Smooth muscle cell (in vitro differentiated cells): ENCODE results near the gene TAS1R3. TPM values are rescaled to one million over a fixed set of nuclear protein-coding genes. Genes with fewer than 3 reads are reported as not detected.

Experiments used
- DNase-seq: peaks from one replicate; lab custom pipeline; 2025; ENCODE audit not compliant: unreplicated experiment; lab: John Stamatoyannopoulos, UW
- H2AFZ ChIP-seq: fragments of 200-600 bp; sonication (generic); 2 replicates; pipeline ENCODE4 v1.6.0; 2016; ENCODE audit warnings: antibody characterized with exemption, low read depth, mild to moderate bottlenecking
- H3F3A ChIP-seq: fragments of 200-600 bp; sonication (generic); 2 replicates; pipeline ENCODE4 v1.6.0; 2017; ENCODE audit warnings: antibody characterized with exemption, low read depth
- H3K27ac ChIP-seq: fragments of 200-600 bp; sonication (generic); 2 replicates; pipeline ENCODE4 v1.5.1; 2016; ENCODE audit warnings: low read depth, mild to moderate bottlenecking
- H3K27me3 ChIP-seq: fragments of 200-600 bp; sonication (generic); 2 replicates; pipeline ENCODE4 v1.6.1; 2016; ENCODE audit warnings: low read depth, mild to moderate bottlenecking
- H3K36me3 ChIP-seq: fragments of 200-600 bp; sonication (generic); 2 replicates; pipeline ENCODE4 v1.5.1; 2016; ENCODE audit warnings: low read depth
- H3K4me1 ChIP-seq: fragments of 200-600 bp; sonication (generic); 2 replicates; pipeline ENCODE4 v1.5.1; 2016; ENCODE audit warnings: low read depth
- H3K4me2 ChIP-seq: fragments of 200-600 bp; sonication (generic); 2 replicates; pipeline ENCODE4 v1.6.0; 2016; ENCODE audit warnings: mild to moderate bottlenecking
- H3K4me3 ChIP-seq: fragments of 200-600 bp; sonication (generic); 2 replicates; pipeline ENCODE4 v1.5.1; 2016; ENCODE audit warnings: mild to moderate bottlenecking
- H3K79me2 ChIP-seq: fragments of 200-600 bp; sonication (generic); 2 replicates; pipeline ENCODE4 v1.6.0; 2016; ENCODE audit warnings: low read depth, mild to moderate bottlenecking
- H3K9ac ChIP-seq: fragments of 200-600 bp; sonication (generic); 2 replicates; pipeline ENCODE4 v1.6.0; 2016; ENCODE audit warnings: low read depth
- H3K9me3 ChIP-seq: fragments of 200-600 bp; sonication (generic); replicated peaks from 2 replicates; pipeline ENCODE4 v1.5.1; 2016; ENCODE audit warnings: low read depth
- H4K20me1 ChIP-seq: fragments of 200-600 bp; sonication (generic); 2 replicates; pipeline ENCODE4 v1.6.0; 2016; ENCODE audit warnings: low read depth
- CTCF ChIP-seq: fragments of 200-600 bp; sonication (generic); IDR thresholded peaks from 2 replicates; pipeline ENCODE4 v1.5.1; 2017; ENCODE audit warnings: borderline replicate concordance, mild to moderate bottlenecking, antibody characterized with exemption; ENCODE audit not compliant: insufficient read depth, poor library complexity, severe bottlenecking
- WGBS: methylation state at CpG from one replicate; pipeline ENCODE4 v1.1.7; 2016; ENCODE audit warnings: low lambda C conversion rate; 5-methylcytosine and 5-hydroxymethylcytosine counted together
- polyA plus RNA-seq: library from polyadenylated mRNA; unstranded; fragments of >200 nt; fragmentation: Nextera tagmentation; extraction: Ambion mirVana; gene quantifications from 2 replicates; pipeline ENCODE4 v1.2.1, GENCODE V29; 2016
- total RNA-seq: library from RNA; depleted of rRNA; stranded (reverse); fragments of >200 nt; gene quantifications from 2 replicates; pipeline ENCODE4 v1.2.3, GENCODE V29; 2014

The TAS1R3 gene
- total and polyA plus RNA-seq, 2 experiments from 2014 or later, result 0.18 to 0.39 TPM

GRCh38 chr1:1297802-1298424 lies 33.2 kb upstream of the TAS1R3 start:
- WGBS, result 98% methylated on average over 20 of the region's 31 CpGs
- Histone ChIP-seq H3K9me3 (no peaks in the 10 kb centered on the region), H3K27me3 (no peaks in the 10 kb centered on the region), H2AFZ (no peak overlapping the region), H3K4me1 (no peaks in the 10 kb centered on the region), H4K20me1 (peaks cover 50% of the 10 kb centered on the region), H3K9ac (no peak overlapping the region), H3K4me2 (no peak overlapping the region), H3K27ac (no peak overlapping the region), H3K36me3 (no peaks in the 10 kb centered on the region), H3K79me2 (peaks cover 3% of the 10 kb centered on the region), H3K4me3 (no peak overlapping the region), H3F3A (no peaks in the 10 kb centered on the region)
- no peak for DNase-seq
- TF ChIP-seq CTCF, result no peak

- no peak for DNase-seq
- H3K79me2 ChIP-seq, result peaks cover 5% of the 10 kb centered on the region
- H3K4me3 ChIP-seq, result no peak overlapping the region
- no peaks in the 10 kb centered on the region for H3K36me3 ChIP-seq
- 74% methylated on average over 26 of the region's 30 CpGs for WGBS
- H2AFZ ChIP-seq, result no peak overlapping the region
- no peak for TF ChIP-seq CTCF
- H3K27ac ChIP-seq, result no peak overlapping the region
- no peaks in the 10 kb centered on the region for H3F3A ChIP-seq
- H3K4me2 ChIP-seq, result no peak overlapping the region
- no peaks in the 10 kb centered on the region for H3K9me3 ChIP-seq
- no peak overlapping the region for H3K9ac ChIP-seq
- no peaks in the 10 kb centered on the region for H3K27me3 ChIP-seq
- peaks cover 61% of the 10 kb centered on the region for H4K20me1 ChIP-seq
- no peaks in the 10 kb centered on the region for H3K4me1 ChIP-seq
Measured at GRCh38 chr1:1298861-1299685, 32.0 kb upstream of the TAS1R3 start.

GRCh38 chr1:1299686-1300351 lies 31.3 kb upstream of the TAS1R3 start:
- Histone ChIP-seq H2AFZ (no peak overlapping the region), H3K27me3 (no peaks in the 10 kb centered on the region), H3F3A (no peaks in the 10 kb centered on the region), H3K4me1 (peaks cover 5% of the 10 kb centered on the region), H3K36me3 (no peaks in the 10 kb centered on the region), H3K4me2 (no peak overlapping the region), H4K20me1 (peaks cover 65% of the 10 kb centered on the region), H3K4me3 (no peak overlapping the region), H3K79me2 (peaks cover 9% of the 10 kb centered on the region), H3K9me3 (no peaks in the 10 kb centered on the region), H3K9ac (no peak overlapping the region), H3K27ac (no peak overlapping the region)
- TF ChIP-seq CTCF, result peak; percentile 10
- DNase-seq, result no peak
- WGBS, result 90% methylated on average over 20 of the region's 22 CpGs
